ENCODE data around the gene XIRP1.

Gene XIRP1

DNA sequence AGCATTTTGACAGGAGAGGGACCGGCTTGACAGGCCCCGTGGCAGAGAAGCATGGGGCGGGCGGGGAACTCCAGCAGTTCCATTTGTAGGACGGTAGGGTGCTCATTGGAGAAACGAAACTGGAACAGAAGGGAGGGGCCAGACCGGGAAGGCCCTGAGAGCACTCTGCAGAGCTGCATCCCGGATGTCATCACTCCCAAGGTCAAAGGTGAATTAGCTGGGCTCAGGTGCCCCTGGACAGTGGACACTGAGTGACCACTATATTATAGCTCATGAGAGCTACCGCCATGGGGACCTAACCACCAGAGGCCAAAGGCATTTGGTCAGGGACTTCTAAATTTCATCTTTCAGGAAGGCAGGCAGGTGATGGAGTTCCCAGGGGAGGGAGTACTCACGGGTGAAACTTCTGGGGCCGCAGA, 46.3 kb downstream of the XIRP1 start:
- in situ Hi-C loops (cut with MboI; ENCODE audit: low sequenced_read_pairs), result no loop called here

DNA sequence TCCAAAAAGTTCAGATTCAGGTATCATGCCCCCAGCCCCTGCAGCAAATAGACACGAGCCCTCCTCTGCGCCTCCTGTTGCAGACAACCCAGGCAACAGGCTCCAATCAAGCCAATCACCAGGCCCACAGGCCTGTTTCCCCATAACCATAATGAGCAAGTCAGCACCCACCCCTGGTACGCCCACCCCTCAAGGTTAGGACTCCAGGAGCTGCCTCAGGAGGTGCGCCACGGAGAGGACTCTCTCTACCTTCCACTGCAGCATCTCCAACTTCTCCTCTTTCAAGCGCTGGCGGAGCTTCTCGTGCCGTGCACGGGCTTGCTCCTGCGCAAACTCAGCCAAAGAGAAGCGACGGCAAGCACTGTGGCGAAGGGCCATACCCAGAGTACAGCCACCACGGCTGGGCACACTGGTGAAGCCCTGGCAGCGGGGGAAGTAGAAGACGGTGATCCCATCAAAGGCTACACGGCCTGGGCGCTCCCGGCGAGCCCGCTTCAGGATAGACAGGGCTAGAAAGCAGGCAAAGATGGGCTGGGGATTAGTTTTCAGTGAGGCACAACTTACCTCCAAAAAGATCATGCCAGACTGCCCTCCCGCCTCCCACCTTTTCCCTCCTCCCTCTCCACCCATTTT, 47.5 kb downstream of the XIRP1 start:
- in situ Hi-C loops (cut with MboI; ENCODE audit: low sequenced_read_pairs), result no loop called here

DNA sequence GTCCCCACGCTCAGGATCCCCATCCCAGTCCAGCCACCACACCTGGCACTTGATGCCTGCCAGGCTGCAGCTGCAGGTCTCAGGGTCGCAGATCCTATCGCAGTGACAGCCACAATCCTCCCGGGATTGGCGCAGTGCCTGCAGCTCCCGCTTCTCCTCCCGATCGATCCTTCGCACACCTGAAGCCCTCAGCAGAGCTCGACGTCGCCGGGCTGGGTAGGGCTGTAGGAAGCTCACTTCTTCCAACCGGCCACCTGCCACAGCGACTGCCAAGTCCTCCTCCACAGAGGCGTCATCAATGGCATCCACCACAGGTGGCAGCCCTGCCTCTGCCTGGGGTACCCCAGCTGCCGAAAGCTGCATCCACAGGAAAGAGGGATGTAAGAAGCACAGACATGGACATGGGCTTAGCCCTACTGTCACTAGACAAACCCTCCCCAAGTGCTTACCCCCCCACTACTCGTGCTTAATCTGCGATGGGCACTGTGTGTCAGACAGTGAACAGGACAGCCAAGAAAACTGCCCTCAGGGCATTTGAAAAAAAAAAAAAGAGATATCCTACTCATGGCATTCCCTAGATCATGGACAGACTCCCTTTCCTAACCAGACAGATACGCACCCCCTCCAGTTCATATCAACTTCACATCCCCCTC, 48.2 kb downstream of the XIRP1 start:
- in situ Hi-C loops (cut with MboI; ENCODE audit: low sequenced_read_pairs), result no loop called here

DNA sequence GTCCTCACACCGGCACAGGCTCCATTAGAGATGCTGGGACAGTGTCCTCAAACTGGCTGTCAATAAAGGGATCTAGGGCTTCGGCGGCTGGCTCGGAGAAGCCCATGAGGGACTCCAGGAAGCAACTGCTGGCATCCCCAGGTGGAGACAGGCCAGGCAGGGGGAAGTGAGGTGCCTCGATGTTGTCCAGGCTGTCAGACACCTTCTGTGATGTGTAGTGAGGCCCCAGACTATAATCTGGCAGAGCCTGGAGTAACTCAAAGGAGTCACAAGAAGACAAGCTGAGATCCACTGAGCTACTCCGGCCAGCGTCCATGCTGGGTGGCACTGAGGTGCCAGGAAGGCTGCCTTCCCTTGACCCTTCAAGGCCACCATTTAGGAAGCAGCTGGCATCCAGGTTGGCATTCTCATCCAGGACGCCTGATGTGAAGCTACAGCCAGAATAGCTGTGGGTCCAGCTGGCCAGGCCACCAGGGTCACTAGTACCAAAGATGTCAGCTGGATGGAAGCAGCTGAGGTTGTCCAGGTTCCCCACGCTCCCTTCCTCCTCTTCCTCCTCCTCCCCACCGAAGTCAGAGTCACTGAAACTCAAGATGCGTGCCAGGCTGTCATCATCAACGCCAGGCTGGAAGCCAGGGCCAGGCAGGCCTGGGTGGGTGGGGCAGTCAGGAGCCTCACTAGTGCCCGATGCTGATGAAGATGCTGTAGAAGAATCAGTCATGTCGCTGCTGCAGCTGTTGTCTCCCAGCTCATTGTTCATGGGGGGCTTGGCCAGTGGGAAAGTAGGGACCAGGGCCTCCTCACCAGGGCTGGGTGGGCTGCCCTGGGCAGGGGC, 49.1 kb downstream of the XIRP1 start:
- in situ Hi-C loops (cut with MboI; ENCODE audit: low sequenced_read_pairs), result no loop called here

DNA sequence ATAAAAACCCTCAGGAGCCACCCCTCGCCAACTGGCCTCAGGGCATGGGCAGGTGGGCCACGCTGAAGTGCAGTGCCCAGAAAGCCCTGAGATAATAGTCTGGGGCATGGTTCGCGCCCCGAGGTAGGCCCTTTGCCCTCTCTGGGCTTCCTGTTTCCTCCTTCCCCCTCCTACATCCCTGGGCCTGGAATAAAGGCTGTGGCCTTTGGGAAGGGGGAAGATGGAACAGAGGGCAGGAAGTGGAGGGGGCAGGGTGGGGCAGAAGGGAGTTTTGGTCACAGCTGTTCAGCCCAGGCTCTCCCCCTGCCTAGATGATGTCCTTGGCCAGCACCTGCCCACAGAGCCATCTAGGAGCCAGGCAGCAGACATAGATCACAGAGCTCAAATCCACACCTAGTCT, 50.3 kb downstream of the XIRP1 start:
- in situ Hi-C loops (cut with MboI; ENCODE audit: low sequenced_read_pairs), result no loop called here

DNA sequence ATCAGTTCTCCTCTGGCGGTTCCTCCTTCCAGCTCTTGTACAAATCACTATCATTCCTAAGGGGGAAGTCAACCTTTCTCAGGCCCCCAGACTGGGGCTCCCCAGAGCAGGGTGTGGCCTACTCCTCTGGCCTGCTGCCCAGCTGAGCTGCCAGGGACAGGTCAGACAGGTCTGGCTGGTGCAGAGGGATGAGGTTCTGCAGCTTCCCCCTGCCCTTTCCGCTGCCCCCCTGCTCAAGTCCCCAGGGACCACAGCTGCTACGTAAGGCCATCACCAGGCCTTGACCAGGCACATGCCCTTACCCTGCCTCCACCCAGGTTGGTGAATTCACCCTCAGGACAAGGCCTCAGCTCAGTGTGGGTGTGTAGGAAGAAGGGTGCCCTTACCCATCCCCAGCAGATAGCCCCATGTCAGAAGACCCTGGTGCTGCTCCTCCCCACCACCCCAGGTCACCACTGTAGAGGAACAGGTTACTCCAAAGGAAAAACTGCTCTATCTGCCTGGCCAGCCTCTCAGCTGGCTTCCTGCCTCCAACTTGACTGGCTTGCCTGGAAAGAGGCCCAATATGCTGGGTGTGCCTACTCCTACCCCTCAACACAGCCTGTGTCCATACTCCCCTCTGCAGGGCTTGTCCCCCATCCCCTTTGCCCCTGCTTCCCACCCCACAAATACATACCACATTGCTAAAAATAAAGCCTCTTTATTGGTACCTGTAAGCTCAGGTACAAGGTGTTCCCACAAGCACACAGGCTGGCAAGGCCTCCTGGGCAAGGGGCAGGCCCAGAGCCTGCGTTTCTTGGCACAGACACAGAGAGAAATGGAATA, 51.0 kb downstream of the XIRP1 start:
- in situ Hi-C loops (cut with MboI; ENCODE audit: low sequenced_read_pairs), result no loop called here

DNA sequence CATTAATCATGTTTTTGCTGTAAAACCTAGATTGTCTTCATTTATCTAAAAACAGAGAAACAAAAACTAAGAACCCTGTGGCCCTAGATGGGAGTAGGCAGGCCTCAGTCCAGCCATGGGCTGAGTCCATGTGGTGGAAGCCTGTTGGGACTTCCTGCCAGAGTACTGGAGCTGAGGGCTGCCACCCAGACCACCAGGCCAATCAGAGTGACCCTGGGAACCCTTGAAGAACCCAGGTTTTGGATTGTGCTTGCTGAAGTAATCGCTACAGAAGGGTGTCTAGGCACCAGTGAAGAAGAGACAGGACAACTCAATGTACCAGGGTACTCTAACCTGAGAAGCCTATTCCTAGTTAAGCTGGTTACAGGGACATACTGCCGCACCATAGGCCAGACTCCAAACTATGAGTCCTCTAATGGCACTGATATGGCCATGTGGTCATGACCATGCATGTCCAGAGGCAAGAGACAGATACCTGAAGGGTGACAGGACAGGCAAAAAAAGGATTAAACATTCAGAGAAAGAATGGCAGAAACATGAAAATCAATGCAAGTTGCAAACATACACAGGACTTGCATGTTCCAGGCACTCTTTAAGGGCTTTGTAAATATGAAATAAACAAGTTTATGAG, 51.9 kb downstream of the XIRP1 start:
- in situ Hi-C loops (cut with MboI; ENCODE audit: low sequenced_read_pairs), result no loop called here

DNA sequence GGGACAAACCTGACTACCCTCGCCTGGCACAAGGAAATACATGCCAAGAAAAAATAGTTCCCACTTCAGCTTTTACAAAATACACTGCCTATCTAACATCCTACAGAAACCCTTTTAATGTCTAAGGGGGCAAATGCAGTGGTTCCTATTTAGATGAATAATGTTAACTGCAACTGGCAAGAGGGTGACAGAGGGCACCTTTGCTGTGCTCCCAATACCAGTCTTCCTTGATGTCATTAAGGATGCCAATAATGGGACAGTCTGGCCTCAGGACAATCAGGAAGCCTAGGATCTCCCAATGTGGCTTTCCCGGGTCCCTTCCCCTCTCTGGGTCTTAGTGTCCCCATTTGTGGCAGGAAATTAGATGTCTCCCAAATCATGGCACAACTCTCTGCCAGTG, 53.0 kb downstream of the XIRP1 start:
- in situ Hi-C loops (cut with MboI; ENCODE audit: low sequenced_read_pairs), result no loop called here

DNA sequence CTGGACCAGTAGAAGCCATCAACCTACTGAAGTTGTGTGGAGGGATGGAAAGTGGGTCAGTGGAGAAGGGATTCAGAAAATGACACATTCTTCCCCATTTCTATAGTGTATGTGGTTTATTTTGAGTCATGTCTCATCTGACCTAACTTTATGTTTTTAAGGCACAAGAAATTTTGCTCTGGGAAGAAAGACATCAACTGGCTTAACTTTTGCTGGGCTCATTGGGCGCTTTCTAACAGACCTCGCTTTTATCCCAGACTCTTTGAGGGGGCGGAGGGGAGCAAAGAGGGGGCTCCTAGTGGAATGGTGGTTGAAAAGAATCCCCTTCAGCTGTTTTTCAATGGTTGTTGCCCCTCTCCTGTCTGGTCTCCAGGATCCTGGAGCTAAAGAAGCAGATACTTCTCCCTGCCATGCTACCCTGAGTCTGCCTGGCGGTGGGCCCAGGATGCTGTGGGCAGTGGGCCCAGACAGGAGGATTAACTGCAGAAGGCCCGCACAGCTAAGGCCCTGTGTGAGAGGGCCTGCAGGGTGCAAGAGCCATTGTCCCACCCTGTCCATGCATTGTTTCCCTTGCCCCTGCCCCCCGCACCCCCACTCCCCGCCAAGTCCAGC, 53.5 kb downstream of the XIRP1 start:
- in situ Hi-C loops (cut with MboI; ENCODE audit: low sequenced_read_pairs), result no loop called here

DNA sequence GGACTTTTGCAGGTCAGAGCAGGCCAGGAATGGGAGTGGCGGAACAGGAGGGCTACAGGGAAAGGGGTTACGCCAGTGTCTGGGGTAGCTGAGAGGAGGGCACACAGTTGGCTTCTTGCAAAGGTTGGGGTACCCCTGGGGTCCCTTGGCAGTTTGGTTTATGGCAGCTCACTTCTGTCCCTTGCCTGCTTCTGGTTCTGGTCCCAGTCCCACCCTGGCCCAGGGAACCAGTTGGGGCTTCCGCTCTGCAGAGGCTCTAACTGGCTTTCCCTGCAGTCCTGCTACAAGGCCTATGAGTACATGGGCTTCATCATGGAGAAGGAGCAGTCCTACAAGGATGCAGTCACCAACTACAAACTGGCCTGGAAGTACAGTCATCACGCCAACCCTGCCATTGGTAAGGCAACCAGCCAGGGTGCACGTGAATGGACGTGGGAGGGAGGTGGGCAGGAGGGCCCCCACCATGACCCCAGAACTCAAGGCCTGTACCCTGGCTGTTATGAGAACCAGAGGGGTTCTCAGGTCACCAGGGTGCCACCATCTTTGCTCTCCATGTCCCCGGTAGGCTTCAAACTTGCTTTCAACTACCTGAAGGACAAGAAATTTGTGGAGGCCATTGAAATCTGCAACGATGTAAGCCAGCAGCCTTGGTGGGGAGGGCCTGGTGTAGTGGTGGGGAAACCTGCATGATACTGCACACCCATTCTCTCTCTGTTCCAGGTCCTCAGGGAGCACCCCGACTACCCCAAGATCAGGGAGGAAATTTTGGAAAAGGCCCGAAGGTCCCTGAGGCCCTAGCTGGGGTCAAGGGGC, 54.2 kb downstream of the XIRP1 start:
- in situ Hi-C loops (cut with MboI; ENCODE audit: low sequenced_read_pairs), result no loop called here

DNA sequence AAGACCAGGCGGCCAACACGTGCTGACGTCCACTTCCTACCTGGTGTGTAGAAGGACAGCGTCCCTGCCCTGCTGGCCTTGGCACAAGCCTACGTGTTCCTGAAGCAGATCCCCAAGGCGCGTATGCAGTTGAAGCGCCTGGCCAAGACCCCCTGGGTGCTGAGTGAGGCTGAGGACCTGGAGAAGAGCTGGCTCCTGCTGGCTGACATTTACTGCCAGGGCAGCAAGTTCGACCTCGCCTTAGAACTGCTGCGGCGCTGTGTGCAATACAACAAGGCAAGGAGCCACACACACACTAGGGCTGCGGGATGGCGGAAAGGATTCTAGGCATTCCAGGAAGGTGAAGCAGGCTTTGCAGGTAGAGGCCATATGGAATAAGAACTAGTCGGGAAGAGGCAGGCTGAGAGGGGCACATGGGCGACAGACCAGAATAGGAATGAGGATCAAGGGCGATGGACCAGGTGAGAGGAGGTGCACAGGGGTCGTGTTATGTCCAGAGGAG, 54.9 kb downstream of the XIRP1 start:
- in situ Hi-C loops (cut with MboI; ENCODE audit: low sequenced_read_pairs), result no loop called here

DNA sequence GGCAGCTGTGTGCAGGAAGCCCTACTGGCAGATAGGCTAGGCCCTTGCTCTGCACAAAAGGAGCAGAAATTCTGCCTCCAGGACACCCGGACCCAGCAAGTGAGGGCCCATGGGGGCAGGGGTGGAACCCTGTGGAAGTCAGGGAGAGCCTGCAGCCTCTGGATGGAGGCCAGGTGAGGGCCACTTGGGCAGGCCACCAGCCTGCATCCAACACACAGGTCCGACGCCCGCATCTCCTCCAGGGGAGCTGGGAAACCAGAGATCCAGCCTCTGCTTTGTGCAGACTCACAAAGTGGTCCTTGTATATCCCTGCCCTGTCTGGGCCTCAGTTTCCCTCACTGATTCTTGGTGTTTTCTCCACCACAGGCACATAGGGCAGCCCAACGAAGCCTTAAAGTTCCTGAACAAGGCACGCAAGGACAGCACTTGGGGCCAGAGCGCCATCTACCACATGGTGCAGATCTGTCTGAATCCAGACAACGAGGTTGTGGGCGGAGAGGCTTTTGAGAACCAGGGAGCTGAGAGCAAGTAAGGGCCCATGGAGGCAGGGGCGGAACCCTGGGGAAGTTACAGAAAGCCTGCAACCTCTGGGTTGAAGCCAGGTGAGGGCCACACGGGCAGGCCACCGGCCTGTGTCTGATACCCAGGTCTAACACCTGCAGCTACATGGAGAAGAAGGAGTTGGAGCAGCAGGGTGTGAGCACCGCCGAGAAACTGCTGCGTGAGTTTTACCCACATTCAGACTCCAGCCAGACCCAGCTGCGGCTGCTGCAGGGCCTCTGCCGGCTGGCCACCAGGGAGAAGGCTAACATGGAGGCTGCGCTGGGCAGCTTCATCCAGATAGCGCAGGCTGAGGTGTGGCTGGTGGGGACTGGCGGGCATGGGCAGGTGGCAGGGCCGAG, 55.6 kb downstream of the XIRP1 start:
- in situ Hi-C loops (cut with MboI; ENCODE audit: low sequenced_read_pairs), result no loop called here

DNA sequence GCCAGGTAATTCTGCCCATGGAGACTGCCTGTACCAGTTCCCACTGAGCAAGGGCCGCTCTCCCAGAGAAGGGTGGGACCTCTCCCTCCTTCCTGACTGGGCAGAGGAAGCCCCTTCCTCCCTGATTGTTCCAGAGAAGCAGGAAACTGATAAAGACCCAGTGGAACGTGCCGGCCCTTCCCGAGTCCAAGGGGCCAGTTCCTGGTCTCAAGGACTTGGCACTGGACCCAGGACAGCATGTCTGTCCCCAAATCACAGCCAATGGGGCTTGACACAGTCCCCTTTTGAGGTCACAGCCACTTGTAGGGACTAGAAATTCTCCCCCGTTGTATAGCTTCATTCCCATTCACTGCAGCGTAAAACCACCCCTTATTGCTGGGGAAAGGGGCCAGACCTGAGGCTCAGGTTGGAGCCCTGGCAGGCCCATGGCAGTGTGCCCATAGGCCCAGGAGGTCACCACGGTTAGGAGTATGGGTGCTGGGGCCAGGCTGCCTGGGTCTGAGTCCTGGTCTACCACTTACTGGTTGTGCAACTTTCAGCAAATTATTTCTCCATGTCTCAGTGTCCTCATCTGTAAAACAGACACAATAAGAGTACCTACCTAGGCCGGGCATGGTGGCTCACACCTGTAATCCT, 57.1 kb downstream of the XIRP1 start:
- in situ Hi-C loops (cut with MboI; ENCODE audit: low sequenced_read_pairs), result no loop called here

DNA sequence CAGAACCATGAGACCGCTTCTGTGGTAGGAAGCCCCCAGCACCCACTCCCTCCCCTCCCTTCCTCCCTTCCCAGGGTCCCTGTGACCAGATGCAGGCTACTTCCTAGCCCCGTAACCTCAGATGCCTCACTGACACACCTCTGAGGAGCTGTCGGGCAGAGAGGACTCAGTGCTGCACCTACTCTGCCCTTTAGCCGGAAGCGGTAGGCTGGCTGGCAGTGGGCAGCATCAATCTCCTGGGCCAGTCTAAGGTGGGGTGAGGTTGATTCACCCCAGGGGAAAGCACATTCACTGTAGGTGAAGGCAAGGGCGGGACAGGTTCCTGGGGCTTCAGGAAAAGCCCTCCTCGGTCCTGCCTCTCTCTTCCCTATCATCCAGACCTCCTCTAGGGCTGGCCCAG, 58.1 kb downstream of the XIRP1 start:
- in situ Hi-C loops (cut with MboI; ENCODE audit: low sequenced_read_pairs), result no loop called here

DNA sequence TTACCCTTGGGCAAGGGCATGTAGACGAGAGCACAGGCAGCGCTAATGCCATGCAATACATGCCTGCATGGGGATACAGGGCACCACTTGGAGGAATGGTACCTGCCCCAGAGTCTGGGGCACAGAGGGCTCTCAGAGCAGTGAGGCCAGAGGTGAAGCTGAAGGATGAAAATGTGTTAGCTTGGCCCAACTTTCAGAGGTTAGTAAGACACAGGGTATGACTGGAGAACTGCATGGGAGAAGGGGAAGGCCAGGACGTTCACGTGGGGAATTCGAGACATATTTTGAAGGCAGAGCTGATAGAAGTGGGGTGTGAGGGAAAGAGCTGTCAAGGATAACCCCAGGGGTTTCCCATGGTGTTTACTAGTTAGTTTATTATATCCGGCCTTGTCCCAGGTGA, 58.6 kb downstream of the XIRP1 start:
- in situ Hi-C loops (cut with MboI; ENCODE audit: low sequenced_read_pairs), result no loop called here

All from HL-60/S4 (cell line).